Globus pallidus (tissue), 1 donor: ENCODE results near the gene MRPL46.

Experiments used
- DNase-seq: peaks from one replicate; pipeline ENCODE4 v3.0.0-alpha.2; 2015; ENCODE audit warnings: low spot score

The MRPL46 gene

DNA sequence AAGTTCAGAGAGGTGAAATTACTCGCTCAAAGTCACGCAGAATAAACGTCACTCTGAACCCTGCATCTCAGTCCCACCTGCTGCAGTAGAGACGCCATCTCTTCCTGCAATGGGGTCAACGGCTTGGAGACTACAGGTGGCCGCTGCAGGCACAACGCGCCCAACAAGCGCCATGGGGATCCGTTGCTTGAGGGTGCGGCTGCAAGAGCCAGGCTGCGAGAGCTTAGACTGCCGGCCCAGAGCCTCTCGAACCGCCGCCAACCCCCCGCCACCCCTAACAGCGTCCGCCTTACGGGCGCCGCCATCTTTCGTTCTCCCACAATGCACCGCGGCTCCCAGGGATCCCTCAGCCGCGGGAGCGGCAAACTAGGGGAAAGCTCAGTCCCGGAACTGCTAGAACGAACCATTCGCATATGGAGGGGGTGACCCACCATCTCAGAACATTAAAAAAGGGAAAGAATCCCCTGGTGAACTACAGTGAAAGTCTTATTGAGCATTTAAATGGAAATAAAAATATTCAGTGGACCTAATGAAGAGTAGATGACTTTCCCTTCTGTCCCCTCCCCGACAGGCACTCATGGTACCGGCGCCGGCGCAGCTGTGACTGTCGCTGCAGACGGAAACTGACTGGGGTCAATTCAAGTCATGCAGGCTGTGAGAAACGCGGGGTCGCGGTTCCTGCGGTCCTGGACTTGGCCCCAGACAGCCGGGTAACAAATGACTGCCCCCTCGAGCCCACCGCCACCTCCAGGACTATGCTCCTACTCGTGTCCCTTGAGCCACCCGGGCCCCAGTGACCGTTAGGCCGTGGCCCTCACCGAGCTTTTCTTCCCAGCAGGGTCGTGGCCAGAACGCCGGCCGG lies at the start of gene MRPL46, which contains the start of gene MRPS11:
TSS of gene MRPL46 (minus strand) at position 316 of the 862 bp plus-strand sequence. CDS start at position 305, 11 bp downstream.
TSS of gene MRPS11 (plus strand) at position 636 of the 862 bp plus-strand sequence. CDS start at position 646, 10 bp downstream.
- DNase-seq, result peak; percentile 91

DNA sequence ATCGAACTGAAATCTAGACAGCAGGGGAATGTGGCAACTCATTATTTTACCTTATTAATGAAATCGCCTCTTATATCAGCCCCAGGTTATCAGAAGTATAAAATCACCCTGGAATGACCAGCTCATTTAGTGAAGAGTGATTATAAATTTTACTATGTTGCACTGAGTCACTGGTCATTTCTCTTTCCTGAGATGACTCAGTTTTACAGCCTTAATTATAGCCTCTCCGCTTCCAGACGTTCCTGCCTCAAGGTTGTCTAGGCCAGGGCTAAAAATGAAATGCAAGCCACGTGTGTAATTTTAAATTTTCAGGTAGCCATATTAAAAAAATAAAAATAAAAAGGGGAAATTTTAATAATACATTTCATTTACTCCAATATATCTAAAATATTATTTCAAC lies 46.0 kb upstream of the MRPL46 start:
- DNase-seq, result no peak

DNA sequence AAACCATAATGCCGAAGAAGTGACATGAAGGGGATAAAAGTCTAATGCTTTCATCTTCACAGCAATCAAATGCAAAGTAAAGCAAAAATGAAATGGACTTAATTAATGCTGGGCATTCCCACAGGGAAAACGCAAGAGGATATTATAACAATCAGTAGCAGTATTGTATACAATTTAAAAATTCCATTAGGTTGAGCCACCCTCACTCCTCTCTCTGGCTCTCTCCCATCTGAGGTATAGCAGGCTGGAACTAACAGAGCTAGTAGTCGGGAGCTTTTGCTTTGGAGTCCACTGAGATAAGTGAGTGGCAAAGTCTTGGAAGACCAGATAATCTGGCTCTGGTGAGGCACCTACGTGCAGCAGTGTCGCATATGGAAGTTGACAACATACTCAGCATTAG lies 45.4 kb upstream of the MRPL46 start:
- no peak for DNase-seq

DNA sequence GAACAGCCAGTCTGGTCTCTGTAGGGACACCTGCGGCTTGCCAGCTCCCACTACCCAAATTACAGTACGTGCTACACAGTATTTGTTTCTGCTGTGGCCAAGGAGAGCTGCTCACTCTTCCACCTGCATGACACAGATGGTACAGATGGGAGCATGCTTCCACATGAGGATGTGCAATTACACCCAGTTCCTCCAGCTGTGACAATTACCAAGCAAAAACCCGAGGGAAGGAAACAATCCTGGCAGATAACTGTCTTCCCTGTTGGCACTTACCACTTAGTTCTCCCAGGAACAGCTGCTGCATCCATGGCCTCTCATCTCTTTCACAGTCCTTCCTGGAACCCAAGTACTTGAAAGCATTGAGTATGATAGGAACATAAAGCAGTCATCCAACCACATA lies 44.9 kb upstream of the MRPL46 start:
- no peak for DNase-seq

DNA sequence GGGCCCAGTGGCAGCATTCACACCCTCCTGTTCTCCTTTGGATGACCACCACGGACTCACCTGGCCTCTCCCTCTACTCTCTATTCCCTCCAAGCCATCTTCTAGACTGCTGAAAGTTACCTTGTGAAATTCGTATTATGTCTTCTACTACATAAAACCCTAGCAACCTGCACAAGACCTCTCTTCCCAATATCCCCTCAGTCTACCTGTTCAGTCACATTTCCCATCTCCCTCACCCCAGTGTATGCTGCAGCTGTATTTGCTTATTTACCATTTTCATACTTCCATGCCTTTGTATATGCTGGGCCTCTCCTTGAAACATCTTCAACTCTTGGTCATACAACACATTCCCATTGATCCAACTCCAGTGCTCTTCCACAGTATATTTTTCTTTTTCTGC lies 44.0 kb upstream of the MRPL46 start:
- no peak for DNase-seq

DNA sequence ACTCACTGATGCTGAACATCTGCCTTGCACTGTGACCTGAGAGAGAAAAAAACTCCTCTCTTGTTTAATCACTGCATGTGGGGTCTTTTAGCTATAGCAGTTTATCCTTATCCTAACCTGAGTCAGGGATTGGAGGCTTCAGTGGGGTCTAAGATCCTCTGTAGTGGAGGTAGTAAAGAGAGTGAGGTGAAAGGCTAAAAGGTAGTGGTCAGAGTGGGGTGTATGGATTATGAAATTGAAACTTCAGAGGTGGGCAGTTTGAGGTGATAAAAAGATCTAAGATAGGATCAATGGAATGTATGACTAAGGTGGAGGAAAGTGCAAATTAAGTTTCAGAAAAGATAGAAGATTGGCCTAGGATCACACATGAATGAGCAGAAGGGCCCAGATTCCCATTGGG lies 42.8 kb upstream of the MRPL46 start:
- no peak for DNase-seq

DNA sequence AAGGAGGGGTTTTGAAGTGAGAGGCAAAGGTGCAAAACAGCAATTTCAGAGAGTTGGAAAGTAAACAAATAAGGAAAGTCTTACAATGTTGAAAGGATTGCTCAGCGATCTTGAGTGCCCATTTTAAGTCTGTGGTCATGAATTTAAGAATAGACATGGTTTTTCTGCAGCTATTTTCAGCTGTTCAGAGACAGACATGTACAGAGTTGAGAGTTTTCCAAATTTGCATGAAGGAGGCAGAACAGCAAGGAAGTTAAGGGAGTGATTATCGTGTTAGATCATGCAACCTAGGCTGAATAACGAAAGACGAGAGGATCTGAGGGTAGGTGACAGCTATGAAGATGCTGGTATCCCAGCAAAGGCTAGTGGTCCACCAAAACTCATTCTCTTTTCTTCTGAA lies 42.1 kb upstream of the MRPL46 start:
- no peak for DNase-seq

DNA sequence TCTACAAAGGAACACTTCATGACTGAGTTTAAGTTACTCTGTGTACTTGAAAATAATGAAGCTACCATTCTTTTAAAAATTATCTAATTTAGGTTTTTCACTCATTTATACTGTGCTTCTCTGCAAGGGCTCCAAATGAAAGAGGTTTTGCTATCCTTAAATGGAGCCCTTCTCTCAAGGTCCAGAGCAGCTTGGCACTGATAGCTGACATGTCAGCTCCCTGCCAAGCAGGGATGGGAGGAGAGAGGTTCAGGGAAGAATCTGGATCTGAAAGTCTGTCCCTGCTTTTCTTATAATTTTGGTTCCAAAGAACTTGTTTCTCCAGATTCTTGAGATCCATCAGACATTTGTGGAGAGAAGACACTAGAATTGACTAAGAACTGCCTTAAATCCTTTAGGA lies 39.4 kb upstream of the MRPL46 start:
- no peak for DNase-seq

DNA sequence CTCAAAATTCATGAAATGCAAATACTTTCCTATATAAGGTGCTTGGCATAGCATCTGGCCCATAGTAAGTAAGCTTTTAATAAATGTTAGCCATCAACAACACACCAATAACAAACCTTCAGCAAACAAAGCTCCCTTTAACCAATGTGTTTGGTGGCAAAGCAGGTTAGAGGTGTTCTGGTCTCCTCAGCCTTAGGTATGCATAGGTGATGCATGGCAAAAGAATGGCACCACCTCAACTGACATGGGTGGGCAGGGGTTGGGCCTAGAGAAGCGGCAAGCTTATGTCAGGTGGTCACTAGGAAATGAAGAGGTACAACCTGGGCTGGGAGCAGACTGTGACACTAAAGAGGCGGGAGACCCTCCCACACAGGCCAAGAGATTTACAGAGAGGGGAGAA lies 38.5 kb upstream of the MRPL46 start:
- DNase-seq, result no peak

DNA sequence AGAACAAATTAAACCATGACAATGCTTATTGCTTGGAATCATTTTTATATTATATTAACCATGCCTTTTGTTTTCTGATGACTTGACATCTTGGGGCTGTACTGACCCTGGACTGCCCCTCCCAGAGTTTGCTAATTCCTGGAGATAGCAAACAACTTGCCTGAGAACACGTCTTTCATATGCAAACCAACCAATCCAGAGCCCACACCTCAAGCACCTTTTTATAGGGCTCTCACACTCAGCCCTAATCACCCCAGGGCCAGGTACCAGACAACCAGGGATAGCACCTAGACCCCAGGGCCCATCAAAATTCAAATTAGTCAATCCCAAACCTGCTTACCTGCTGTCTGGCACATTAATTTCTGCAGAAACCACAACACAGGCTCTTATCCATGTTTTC lies 37.3 kb upstream of the MRPL46 start:
- no peak for DNase-seq

DNA sequence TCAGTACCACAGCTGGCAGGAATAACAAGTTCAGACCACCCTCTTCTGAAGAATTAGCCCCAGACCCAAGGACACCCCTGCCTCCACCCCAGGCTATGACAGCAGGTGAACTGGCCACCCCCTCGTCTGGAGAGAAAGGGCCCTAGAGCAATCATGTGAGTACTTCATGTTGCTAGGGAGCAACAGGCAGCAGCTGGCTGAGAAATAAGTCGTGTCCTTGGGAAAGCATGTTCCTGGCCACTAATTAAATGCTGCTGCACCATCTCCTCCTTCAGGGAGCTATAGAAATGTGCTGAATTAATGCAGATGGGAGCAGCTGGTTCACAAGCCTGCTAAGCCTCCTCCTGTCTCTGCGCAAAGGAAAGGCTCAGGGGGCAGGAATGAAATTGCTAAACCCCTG lies 31.8 kb upstream of the MRPL46 start:
- DNase-seq, result no peak

DNA sequence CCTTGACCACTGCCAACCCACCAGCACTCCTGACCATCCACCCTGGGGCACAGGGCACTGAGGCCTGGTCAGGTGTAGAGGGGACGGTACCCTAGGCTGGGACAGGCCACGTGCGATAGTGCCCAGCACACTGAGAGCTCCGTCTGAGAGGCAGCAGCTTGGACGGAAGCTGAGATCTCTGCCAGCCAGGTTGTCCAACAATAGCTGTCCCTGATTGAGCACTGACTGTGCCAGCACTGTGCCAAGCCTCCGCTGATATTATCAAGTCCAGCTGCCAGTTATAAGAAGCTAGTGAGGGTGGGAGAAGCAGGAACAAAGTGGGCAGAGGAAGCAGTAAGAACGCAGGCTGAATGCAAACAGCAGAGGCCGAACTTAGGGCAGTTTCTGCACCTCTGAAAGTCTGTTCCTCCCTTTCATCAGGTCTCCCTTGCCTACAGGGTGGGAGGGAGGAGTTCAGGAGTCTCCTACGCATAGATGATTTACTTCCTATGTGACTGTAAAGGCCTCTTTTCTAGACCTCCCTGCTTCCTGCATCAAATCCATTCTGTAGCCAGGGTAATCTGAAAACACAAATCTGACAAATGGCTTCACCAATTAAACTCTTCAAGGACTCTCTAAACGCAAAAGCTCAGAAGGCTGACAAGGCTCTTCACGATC lies 30.0 kb upstream of the MRPL46 start:
- DNase-seq, result no peak

DNA sequence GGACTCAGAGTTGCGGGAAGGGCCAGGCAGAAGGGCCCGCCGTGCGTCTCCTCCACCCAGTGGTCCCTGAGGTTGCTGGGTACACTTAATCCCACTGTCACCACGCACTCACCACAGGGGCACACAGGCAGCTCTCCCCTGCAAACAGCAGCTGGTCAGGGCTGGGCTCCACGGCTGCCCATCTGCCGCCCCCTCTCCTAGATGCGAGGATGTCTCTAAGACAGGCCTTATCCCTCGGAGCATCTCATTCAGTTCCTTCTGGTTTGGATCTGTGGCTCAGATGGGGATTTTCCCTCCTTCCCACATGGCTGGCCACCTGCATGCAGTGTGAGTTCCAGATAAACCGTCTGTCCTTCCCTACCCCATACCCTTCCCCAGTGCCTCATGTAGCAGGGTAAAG lies 26.7 kb upstream of the MRPL46 start:
- no peak for DNase-seq

DNA sequence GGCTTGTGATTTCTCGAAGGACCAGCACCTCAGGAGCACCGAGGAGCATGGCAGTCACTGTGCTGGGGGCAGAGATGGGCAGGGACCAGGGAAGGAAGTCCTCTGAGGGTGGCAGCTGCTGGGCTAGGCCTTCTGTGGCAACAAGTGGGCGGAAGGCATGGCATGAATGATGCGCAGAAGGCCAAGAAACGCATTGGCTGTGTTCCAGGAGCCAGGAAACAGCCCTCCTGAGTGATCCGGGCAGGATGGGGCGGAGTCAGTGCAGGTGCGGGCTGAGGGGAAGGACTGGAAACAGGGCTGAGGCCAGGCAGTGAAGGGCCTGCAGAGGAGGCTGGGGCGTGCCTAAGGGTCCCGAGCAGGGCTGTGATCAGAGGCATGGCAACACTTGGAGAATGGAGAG lies 24.0 kb upstream of the MRPL46 start:
- no peak for DNase-seq

DNA sequence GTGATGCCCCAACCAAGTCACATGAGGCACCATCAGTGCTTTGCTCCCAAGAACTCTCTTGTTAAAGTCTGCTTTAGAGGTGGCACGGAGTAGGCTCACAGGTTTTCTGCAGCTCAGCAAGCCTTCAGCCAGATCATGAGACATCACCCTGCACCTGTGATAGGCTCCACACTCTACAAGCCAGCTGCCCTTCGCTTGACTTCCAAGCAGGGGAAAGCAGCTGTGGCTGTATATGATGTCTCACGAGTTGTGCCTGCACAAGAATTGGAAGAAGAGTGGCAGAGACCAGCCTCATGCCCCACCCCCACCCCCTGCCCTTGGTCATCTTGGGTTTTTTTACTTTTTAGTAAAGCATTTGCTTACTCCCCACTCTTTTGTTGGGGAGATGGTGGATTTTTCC lies 22.8 kb upstream of the MRPL46 start:
- DNase-seq, result no peak

DNA sequence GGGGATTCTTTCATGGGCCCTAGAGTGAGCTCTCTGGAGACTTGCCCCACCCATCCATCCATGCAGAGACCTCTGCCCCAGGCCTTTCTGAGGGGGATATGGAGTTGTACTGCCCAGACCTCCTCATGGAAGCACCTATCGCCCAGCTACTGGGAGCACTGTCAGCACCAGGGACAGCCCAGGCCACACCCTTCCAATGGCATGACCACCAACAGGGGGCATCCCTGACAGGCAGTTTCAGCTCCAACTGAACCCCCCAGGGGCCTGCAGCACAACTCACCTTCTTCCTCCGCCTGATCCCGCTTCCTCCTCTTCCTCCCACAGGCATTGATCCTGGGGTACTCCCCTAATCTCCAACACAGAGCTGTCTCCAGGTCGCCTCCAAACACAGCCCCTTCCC lies 22.1 kb upstream of the MRPL46 start:
- DNase-seq, result no peak

DNA sequence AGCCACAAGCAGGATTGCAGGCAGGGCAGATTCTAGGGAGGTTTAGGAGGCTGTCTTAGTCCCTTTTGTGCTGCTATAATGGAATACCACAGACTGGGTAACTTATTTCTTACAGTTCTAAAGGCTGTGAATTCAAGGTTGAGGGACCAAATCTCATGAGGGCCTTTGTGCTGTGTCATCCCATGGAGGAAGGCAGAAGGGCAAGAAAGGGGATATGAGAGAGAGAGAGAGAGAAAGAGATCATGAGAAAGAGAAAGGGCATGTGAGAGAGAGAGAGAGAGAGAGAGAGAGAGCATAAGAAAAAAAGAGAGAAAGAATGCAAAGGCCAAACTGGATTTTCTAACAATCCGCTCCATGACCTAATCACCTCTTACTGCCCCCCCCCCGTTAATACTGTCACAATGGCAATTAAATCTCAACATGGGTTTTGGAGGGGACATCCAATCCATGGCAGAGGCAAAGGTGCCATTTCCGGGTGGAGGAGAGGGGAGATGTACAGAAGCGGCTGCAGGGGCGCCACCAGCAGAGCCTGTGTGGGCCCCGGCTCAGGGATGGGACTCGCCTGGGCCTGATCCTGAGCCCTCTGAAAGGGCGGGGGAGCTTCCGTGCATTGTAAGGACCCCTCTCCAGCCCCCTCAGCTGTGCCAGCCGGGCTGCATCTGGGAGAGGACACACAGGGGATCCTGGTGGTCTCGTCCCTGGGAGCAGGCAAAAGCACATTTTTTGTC lies 20.8 kb upstream of the MRPL46 start:
- DNase-seq, result no peak

DNA sequence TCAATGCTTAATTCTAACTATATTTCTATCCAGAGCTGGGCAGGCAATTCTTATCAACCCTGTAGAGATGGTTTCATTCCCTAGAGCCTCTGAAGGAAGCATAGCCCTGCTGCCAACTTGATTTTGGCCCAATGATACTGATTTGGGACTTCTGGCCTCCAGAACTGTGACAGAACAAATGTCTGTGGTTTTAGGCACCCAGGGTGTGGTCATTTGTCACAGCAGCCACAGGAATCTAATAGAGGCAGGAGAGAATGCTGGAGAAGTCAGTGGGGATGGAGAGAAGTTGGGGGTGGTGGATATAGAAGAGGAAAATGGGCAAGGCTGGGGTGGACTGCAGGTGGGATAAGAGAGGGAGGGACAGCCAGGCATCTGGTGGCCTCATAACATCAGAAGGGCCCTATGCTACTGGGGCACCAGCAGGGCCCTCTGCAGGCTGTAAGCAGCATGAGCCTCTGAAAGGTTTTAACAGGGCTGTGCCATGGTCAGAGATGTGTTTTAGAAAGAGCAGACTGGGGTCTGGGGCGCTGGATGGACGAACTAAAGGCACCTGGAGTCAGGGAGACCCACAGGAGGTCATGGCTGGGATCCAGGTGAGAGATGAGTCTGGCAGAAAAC lies 20.1 kb upstream of the MRPL46 start:
- no peak for DNase-seq

DNA sequence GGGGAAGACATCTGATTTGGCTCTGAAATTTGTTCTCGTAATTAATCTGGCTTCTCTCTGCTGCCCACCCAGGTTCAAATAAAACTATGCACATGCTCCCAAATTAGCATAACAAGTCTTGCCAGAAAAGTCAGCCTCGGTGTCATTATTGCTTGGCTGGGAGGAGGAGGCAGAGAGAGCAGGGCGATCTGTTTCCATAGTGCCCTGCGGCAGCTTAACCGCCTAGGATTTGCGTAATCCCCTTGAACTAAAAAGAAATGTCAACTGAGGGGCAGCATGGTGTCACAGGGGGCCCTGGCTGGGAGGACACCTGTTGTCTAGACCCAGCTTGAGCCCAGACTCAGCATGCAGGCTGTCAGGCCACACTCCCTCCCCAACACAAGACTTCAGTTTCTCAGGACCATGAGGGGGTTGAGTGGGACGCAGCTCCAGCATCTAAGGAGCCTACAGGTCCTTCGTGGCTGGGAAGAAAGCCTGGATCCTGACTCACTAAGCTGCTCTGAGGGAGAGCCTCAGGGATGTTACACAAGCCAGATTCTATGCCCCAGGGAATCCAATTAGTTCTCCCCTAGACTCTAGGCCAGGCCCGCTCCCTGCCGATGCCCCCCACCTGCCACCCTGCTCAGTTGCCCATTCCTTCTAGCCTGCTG lies 17.6 kb upstream of the MRPL46 start:
- no peak for DNase-seq

DNA sequence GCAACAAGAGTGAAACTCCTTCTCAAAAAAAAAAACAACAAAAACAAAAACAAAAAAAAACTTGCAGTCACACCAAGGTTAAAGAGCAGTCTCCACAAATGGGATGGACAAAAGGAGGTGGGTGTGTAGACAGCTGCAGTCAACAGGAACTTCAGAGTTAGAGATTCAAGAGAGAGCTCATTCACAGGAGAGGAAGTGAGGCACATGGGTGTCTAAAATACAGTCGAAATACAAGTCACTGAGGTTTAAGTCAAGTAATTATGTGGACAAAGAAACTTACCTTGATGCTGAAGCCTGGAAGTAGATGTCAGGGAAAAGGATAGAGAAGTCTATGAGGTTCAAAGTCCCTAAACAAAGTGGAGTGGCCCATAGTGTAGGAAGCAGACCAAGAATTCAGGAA lies 15.1 kb upstream of the MRPL46 start:
- DNase-seq, result no peak

DNA sequence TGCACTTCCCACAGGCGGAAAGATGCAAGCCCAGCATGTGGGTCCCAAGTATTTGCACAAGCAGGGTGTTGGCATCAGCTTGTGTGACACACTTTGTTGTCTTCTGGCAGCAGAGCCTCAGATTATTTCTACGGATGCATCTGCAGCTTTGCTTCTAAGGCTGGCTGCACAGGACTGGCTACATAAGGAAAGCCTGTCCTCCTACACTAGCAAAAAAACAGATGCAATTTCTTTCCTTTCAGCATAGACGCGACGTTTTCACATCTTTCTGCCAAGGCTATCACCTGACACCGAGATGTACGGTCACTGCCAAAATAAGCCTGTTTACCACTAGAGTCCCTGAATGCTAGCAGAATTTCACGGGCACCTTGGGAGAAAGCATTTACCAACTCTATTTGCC lies 13.8 kb upstream of the MRPL46 start:
- peak; percentile 17 for DNase-seq

DNA sequence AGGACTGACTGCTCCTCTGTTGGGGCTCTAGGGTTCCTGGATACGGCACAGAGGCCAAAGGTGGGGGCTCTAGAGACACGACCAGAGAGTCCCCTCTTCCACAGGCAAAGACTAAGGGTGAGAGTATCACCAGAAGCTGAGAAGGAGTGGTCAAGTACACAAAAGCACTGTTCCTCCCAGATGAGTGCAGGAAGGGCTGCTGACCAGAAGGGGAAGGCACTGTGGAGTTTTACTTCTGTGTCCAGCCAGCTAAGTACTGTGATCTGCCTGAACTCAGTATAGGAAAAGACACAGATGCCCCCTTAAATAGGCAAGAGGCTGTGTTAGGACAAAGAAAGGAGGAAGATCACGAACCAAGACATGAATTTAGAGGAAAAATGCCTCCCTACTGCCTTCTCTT lies 12.0 kb upstream of the MRPL46 start:
- no peak for DNase-seq
